Measurements from ENCODE around the gene TROAP. TPM values are rescaled to one million over a fixed set of nuclear protein-coding genes. Genes with fewer than 3 reads are reported as not detected.

Gene TROAP
- total and polyA plus RNA-seq, 9 of the 15 experiments (the other 6 are each of a cell fraction or from before 2014, with no cell fraction given), result 46.4 to 171 (median 59.8) TPM

- TF ChIP-seq, protein P1, sequence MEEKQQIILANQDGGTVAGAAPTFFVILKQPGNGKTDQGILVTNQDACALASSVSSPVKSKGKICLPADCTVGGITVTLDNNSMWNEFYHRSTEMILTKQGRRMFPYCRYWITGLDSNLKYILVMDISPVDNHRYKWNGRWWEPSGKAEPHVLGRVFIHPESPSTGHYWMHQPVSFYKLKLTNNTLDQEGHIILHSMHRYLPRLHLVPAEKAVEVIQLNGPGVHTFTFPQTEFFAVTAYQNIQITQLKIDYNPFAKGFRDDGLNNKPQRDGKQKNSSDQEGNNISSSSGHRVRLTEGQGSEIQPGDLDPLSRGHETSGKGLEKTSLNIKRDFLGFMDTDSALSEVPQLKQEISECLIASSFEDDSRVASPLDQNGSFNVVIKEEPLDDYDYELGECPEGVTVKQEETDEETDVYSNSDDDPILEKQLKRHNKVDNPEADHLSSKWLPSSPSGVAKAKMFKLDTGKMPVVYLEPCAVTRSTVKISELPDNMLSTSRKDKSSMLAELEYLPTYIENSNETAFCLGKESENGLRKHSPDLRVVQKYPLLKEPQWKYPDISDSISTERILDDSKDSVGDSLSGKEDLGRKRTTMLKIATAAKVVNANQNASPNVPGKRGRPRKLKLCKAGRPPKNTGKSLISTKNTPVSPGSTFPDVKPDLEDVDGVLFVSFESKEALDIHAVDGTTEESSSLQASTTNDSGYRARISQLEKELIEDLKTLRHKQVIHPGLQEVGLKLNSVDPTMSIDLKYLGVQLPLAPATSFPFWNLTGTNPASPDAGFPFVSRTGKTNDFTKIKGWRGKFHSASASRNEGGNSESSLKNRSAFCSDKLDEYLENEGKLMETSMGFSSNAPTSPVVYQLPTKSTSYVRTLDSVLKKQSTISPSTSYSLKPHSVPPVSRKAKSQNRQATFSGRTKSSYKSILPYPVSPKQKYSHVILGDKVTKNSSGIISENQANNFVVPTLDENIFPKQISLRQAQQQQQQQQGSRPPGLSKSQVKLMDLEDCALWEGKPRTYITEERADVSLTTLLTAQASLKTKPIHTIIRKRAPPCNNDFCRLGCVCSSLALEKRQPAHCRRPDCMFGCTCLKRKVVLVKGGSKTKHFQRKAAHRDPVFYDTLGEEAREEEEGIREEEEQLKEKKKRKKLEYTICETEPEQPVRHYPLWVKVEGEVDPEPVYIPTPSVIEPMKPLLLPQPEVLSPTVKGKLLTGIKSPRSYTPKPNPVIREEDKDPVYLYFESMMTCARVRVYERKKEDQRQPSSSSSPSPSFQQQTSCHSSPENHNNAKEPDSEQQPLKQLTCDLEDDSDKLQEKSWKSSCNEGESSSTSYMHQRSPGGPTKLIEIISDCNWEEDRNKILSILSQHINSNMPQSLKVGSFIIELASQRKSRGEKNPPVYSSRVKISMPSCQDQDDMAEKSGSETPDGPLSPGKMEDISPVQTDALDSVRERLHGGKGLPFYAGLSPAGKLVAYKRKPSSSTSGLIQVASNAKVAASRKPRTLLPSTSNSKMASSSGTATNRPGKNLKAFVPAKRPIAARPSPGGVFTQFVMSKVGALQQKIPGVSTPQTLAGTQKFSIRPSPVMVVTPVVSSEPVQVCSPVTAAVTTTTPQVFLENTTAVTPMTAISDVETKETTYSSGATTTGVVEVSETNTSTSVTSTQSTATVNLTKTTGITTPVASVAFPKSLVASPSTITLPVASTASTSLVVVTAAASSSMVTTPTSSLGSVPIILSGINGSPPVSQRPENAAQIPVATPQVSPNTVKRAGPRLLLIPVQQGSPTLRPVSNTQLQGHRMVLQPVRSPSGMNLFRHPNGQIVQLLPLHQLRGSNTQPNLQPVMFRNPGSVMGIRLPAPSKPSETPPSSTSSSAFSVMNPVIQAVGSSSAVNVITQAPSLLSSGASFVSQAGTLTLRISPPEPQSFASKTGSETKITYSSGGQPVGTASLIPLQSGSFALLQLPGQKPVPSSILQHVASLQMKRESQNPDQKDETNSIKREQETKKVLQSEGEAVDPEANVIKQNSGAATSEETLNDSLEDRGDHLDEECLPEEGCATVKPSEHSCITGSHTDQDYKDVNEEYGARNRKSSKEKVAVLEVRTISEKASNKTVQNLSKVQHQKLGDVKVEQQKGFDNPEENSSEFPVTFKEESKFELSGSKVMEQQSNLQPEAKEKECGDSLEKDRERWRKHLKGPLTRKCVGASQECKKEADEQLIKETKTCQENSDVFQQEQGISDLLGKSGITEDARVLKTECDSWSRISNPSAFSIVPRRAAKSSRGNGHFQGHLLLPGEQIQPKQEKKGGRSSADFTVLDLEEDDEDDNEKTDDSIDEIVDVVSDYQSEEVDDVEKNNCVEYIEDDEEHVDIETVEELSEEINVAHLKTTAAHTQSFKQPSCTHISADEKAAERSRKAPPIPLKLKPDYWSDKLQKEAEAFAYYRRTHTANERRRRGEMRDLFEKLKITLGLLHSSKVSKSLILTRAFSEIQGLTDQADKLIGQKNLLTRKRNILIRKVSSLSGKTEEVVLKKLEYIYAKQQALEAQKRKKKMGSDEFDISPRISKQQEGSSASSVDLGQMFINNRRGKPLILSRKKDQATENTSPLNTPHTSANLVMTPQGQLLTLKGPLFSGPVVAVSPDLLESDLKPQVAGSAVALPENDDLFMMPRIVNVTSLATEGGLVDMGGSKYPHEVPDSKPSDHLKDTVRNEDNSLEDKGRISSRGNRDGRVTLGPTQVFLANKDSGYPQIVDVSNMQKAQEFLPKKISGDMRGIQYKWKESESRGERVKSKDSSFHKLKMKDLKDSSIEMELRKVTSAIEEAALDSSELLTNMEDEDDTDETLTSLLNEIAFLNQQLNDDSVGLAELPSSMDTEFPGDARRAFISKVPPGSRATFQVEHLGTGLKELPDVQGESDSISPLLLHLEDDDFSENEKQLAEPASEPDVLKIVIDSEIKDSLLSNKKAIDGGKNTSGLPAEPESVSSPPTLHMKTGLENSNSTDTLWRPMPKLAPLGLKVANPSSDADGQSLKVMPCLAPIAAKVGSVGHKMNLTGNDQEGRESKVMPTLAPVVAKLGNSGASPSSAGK (IDR thresholded peaks at IDR 0.05), result no peak
- peak; percentile 55; the same call in 1 of the 2 replicates for TF ChIP-seq ZNF512 (tag; IDR thresholded peaks at IDR 0.05)
- TF ChIP-seq RAD21 (CRISPR knock-in tag; conservative IDR thresholded peaks at IDR 0.05 in 1 of 2, IDR thresholded peaks at IDR 0.05 in 1 of 2), result no peak
- no peak for TF ChIP-seq ZNF280A (IDR thresholded peaks at IDR 0.05; ENCODE audit: low read depth, partially characterized antibody)
- TF ChIP-seq NFXL1 (CRISPR knock-in tag; IDR thresholded peaks at IDR 0.05), result no peak
- TF ChIP-seq SNAPC5 (CRISPR knock-in tag; IDR thresholded peaks at IDR 0.05), result no peak
- TF ChIP-seq HIVEP1 (CRISPR knock-in tag; IDR thresholded peaks at IDR 0.05), result no peak
- TF ChIP-seq FIP1L1 (IDR thresholded peaks at IDR 0.05; ENCODE audit: low read depth, low read length, poor library complexity, severe bottlenecking), result no peak
- TF ChIP-seq XRCC3 (IDR thresholded peaks at IDR 0.05), result no peak
- TF ChIP-seq ZBTB7A (IDR thresholded peaks at IDR 0.05; ENCODE audit: borderline replicate concordance, control insufficient read depth, low read depth, low read length), result peak; percentile 41
- TF ChIP-seq RFX1 (IDR thresholded peaks at IDR 0.05), result no peak
- no peak for TF ChIP-seq MBD2 (IDR thresholded peaks at IDR 0.05; ENCODE audit: borderline replicate concordance, low read depth)
Measured at GRCh38 chr12:49345825-49346658, 23.0 kb downstream of the TROAP start (continued).

Data from K562 (cell line).